ENCODE data around the gene ADAMTSL4.

ADAMTSL4 gene

DNA sequence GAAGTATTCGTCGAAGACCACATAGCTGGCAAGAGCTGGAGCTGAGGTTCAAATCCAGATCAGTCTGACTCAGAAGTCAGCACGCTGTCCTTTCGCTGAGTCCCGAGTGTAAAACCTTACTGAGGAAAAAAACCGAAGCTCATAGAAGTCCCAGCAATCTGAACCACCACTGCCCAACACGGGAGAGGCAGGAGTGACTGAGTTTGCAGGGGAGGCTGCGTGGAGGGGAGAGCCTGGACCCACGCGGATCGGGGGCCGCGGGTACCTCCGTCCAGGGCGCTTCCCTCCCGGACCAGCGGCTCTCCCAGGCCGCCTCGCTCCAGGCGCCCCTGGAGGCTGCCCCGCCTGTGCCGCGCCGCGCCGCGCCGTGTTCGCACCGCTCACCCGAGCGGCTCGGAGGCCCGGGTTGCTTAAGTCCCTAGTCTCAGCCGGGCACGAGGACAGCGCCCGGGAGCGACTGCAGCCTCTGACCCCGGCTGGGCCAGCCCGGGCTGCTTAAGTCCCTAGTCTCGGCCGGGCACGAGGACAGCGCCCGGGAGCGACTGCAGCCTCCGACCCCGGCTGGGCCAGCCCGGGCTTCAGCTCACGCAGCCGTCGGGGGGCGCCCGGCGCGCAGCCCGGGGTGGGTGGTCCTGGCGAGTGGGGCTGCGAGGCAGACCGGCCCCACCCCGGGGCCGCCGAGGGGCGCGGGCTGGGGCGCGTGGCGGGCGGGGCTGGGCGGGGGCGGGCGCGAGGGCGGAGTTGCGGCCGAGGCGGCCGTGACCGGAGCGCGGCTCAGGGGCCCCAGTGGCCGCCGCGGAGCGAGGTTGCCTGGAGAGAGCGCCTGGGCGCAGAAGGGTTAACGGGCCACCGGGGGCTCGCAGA is at the start of gene ADAMTSL4:
TSS of gene ADAMTSL4 (plus strand) at position 777 of the 864 bp plus-strand sequence. CDS start 2,881 bp downstream, outside the sequence.
- peak; percentile 15 for DNase-seq

DNA sequence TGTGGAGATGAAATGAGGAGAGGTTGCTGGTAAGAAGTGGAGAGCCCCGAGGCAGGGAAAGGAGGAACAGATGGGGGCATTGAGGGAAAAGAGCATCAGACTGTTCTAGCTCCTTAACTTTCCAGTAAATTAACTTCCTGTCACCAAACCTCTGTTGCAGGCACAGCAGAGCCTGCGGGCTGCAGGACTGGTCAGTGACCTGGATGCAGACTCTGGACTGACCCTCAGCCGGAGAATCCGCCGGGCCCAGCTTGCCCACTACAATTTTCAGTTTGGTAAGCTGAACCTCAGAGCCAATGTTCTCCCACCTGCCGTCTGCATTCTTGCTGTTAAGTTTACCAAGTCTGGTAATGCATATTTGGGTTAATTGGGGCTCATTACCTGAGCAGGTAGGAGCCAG is 43.8 kb upstream of the ADAMTSL4 start:
- no peak for DNase-seq

DNA sequence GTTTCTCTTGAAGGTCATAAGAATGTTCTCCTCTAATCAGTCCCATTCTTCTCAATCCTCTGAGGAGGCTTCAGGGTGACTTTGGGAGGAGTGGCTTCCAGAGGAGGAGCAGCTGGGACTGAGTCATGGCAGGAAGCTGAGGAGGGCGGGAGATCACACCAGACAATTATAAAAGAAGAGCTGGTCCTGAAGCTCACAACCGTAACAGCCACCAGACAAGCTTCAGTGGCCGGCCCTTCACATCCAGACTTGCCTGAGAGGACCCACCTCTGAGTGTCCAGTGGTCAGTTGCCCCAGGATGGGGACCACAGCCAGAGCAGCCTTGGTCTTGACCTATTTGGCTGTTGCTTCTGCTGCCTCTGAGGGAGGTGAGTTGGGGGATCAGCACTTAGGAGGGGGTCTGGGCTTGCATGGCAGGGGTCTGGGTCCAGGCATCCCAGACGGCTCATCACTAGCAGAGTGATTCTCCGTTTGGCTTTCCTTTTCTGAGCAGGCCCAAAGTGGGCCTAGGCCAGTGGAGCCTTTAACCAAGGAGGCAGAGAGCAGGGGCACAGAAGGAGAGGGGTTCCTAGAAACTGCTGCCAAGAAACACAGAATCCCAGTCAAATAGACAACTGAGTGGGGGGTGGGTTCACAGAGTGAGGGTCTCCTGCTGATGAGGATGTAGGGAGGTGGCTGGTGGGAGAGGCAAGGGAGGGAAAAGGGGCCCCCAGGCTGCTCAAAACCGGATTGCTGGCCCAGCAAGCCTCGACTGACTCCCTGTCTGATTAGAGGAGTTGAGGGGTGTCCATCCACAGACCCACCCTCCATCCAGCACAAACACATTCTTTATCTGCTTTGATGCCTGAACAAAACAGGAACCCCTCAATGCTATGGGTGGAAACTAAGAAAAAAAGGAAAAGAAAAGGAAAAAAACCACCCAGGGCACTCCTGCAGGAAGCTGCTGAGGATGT is 41.0 kb upstream of the ADAMTSL4 start, which contains the start of gene ECM1:
TSS of gene ECM1 (plus strand) at position 198 of the 953 bp plus-strand sequence. CDS start at position 299, 101 bp downstream.
- DNase-seq, result no peak

DNA sequence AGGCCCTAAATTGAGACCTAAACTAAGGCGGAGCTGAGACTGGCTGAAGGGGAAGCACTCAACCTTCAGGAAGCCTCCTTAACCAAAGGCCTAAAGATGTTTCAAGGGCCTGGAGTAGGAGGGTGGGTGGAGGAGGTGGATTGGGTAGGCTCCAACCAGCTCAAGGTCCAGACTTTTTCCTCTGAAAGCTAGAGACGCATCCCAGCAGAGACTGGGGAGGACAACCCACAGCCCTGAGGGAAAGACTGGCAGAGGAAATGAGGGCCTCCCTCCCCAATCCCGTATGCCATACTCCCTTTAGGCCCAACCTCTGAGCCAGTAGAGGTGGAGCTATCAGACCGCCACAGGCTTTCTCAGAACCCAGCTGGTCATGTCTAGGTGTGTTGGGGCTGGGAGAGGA is 40.2 kb upstream of the ADAMTSL4 start:
- no peak for DNase-seq

DNA sequence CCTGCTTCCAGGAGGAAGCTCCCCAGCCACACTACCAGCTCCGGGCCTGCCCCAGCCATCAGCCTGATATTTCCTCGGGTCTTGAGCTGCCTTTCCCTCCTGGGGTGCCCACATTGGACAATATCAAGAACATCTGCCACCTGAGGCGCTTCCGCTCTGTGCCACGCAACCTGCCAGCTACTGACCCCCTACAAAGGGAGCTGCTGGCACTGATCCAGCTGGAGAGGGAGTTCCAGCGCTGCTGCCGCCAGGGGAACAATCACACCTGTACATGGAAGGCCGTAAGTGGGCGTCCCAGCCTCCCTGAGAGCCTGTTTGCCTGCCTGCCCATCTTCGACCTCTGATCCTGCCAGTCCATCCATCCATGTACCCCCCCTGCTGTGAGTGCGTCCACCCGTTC is 37.7 kb upstream of the ADAMTSL4 start:
- DNase-seq, result peak; percentile 44

DNA sequence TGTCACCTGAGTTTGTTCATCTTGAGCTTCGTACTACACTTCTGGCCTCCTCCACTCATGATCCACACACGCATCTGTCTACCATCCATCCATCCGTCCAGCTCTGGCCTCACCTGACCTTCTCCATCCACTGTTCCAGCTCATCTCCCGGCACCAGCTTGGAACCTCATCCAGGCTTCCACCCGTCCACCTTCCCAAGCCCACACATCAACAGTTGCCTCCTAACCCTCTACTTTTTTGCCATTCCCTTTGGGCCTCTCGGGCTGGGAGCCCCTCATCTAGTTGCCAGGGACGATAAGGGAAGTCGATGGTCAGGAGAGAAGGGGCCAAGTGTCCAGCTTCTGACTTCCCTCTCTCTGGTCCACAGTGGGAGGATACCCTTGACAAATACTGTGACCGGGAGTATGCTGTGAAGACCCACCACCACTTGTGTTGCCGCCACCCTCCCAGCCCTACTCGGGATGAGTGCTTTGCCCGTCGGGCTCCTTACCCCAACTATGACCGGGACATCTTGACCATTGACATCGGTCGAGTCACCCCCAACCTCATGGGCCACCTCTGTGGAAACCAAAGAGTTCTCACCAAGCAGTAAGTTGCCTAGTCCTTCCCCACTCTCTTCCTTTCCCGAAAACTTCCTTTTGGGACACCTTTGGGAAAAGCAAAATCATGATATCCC is 37.1 kb upstream of the ADAMTSL4 start:
- no peak for DNase-seq

DNA sequence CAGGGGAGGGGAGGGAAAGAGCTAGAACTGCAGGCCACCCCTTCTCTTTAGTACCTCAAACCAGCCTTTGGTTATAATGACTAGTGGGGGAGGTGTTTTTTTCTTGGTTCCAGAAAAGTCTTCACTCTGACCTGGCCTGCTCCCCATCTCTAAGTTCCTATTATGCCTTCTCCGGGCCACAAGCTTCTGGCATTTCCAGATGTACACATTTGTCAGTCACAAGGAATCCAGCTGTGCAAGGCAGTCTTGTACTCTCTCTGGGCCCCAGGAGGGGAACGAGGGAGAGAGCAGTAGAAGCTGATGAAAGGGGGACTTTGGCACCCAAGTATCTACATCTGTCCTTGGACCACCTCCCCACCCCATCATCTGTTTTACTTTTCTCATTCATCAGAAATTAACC is 36.4 kb upstream of the ADAMTSL4 start:
- no peak for DNase-seq

DNA sequence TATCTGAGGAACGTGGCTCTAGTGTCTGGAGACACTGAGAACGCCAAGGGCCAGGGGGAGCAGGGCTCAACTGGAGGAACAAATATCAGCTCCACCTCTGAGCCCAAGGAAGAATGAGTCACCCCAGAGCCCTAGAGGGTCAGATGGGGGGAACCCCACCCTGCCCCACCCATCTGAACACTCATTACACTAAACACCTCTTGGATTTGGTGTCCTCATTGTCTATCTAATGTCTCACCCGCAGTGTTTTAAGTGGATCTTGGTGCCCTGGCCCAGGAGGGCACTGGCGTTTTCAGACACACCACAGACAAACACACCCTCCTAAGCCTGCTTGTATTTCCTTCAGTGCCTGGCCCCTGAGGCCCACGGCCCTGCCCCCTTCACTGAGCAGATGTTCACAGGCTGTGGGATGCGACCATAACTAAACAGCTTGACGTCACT is 35.8 kb upstream of the ADAMTSL4 start:
- DNase-seq, result no peak

DNA sequence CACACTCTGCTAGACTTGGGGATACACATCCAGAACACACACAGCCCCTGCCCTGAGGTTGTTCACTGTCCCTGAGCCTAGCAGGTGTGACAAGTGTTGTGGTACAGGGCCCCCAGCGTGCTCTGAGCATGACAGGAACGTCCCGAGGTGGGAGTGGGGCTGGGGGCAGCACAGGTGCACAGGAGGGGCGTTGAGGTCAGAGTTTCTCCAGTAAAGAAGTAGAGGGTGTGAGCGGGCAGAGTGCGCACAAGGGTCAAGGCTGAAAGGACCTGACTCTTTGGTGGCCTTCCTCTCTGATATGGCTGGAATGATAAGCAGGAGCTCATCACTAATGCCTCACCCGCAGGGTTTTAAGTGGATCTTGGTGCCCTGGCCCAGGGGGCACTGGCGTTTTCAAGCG is 34.9 kb upstream of the ADAMTSL4 start:
- DNase-seq, result no peak

DNA sequence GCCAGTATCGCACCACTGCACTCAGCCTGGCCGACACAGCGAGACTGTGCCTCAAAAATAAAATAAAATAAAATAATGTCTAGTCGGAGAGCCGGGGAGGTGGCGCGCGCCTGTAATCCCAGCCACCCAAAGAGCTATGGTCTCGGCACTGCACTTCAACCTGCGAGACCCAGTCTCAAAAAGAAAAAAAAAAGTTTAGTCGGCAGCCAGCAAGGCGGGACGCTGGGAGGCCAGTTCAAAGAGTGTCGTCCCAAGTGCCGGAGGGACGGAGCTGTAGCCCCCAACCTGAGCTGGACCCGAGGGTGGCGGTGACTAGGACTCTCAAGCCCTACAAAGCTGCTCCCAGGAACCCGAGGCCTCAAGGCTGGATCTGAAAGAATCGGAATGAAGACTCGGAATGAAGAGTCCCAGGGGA is 34.3 kb upstream of the ADAMTSL4 start:
- DNase-seq, result no peak

DNA sequence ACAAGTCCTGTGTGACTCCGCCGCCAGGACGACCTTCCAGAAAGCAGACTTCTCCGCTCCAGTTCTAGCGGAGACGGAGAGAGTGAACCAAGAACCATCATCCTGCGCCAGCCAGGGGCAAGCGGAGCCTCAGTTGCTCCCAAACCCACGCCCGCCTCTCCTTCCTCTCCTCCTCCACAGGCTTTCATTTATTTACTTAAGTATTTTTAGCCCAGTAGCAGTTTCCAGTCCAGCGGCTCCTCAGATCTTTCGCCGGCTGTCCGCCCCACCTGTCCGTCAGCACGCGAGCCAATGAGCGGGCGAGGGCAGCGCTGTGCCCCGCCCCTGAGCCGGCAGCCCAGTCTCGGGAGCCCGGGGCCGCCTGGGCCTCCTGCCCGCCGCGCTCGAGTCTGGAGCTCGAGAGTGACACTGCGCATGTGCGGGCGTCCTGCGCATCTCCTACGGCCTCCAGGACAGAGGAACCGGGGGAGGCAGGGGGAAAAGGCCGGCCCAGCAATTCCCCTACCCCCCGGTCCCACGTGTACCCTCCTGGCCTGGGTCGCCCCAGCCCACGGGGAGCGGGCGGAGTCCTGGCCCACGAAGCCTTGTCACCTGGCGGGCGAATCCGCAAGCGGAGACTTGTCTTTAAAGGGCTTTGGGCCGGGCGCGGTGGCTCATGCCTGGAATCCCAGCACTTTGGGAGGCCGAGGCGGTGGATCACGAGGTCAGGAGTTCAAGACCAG is 33.7 kb upstream of the ADAMTSL4 start, which contains the start of gene FALEC:
TSS of gene FALEC (plus strand) at position 425 of the 722 bp plus-strand sequence.
- peak; percentile 85 for DNase-seq

DNA sequence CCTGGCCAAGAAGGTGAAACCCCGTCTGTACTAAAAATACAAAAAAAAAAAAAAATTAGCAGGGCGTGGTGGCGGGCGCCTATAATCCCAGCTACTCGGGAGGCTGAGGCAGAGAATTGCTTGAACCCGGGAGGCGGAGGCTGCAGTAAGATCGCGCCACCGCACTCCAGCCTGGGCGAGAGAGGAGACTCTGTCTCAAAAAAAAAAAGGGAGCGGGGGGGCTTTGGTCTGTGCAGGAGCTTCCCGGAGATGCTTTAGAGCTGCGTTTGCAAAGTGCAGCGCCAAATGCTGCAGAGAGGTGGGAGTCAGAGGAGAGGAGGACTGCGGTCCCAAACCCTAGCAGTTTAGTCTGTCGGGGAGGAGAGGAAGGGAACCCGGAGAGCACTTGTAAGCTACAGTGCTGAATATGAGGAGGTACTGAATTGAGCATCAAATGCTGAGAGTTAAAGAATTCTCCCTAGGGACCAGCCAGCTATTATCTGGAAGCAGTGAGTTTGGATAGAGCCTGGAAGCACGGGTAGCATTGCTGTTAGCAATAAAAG is 33.1 kb upstream of the ADAMTSL4 start:
- DNase-seq, result peak; percentile 54

DNA sequence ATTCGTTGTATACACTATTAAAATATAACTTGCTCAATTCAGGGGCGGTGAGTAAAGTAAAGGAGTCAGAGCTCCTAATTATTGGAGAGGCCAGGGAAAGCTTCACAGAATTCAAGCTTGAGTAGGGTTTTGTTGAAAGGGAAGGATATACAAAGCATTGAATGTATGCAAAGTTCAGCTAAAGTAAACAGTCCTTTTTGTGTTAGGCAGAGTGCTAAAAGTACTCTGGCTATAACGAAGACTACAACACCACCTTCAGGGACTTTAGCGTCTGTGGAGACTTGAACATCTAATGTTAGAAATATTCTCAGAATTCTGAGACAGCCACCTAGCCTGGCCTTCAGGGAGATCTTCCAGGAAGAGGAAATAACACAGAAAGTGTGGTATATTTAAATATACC is 32.6 kb upstream of the ADAMTSL4 start:
- DNase-seq, result peak; percentile 54

DNA sequence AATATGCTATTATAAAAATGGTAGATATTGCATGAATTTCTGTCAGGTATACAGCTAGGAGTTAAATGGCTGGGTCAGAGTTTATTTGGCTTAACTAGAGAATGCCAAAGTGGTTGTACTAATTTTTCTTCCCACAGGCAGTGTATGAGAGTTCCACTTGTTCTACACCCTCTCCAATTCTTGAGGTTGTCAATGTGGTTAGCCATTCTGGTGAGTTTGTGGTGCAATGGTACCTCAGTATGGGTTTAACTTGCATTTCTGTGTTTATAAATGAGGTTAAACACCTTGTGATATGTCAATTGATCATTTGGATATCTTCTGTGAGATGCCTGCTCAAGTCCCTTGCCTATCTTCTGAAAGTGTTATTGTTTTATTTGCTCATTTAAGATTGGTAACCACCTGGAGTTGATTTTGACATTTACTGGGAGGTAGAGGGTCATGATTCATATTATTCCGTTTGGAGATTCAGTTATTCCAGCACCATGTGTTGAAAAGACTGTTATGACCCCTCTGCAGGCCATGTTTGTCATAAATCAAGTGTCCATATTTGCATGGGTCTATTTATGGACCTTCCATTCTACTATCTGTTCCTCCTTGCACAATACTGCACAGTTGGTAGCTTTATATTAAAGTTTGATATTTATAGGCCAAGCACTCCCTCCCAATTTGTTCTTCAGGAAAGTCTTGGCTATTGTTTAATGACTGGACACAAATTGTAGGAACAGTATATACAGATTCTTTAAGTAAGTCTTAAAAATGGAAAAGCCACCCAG is 27.8 kb upstream of the ADAMTSL4 start:
- DNase-seq, result no peak

DNA sequence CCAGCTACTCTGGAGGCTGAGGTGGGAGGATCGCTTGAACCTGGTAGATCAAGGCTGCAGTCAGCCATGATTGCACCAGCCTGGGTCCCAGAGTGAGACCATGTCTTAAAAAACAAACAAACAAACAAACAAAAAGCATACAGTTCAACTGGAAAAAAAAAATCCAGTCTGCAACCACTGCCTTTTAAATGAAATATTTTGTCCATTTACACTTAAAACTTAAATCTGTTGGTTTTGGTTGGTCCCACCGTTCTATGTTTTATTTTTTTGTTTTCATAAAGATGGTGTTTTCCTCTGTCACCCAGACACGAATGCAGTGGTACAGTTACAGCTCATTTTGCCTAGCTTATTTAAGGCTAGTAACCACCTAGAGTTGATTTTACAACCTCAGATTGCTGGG is 23.9 kb upstream of the ADAMTSL4 start:
- no peak for DNase-seq

DNA sequence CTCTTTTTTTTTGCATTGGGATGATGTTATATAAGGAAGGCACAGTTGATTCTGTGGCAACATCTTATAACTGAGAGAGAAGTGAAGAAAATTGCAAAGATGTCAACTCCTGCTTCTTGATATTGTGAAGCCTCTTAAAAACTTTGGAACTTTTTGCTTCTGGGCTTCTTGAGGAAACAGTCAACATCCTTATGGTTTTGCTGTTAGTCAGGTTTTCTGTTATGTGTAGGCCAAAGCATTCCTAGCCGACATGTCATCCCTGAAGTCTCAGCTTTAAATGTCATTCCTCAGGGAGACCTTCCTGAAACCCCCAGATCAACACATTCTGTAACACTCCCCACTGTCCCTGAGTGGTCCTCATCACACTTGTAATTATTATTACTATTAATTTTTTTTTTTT is 21.0 kb upstream of the ADAMTSL4 start:
- no peak for DNase-seq

DNA sequence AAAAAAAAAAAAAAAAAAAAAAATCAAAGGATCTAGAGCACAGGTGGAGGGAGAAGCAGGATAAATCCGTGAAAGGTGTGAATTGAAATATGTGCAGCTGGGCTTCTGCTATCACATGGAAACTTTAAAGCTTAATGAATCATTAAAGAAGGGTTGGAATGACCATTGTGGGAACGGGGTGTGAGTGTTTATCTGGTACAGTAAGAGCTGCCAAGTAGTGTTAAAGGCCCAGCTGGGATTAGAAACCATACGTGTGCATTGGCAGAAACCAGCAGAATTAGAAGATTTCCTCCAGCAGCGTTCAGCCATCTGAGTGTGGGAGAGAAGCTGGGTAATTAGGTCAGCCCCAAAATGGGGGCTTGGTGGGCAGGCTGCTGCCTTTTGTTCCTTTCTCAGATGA is 20.2 kb upstream of the ADAMTSL4 start:
- DNase-seq, result no peak

DNA sequence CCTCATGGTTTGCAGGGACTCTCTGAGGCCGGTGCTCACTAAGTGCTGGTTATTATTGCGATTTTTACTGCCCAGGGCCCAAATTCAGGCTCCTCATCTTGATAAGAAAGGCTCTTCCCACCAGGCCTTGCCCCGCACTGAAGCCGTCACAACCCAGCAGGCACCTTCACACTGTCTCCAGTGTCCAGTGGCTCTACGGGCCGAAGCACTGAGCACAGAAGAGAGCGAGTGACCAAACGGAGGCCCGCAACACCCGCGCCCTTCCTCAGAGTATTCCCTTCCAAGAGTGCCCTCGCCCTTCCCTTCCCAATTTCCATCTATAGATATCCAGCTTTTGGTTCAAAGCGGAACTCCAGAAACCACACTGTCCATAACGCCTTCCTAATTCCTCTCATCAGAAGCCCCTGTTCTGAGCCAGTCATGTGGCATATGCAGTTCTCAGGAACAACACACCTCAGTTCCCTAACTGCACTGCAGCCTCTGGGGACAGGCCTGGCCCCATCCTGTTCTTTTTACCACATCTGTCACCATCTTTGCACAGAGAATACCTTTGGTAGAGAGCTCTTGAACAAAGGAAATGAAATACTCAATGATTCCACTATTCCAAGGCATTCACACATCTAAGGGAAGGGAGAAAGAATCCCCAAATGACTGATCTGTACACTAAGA is 18.6 kb upstream of the ADAMTSL4 start:
- DNase-seq, result no peak

DNA sequence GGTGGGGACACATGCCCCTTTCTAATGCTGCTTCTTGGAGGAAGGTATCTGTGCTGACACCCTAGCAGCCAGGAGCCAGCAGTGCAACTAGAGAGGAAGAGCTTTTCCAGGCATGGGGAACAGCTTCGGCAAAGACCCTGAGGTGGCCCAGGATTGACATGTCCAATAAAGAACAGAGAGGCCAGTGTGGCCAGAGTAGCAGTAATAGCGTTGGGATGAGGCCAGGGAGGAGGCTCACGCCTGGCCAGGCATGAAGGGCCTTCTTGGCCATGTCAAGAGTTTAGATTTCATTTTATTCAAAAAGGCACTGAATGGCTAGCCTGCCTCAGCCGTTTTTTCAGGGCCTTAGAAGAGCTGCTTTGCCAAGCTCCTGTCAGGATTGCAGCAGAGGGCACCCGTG is 16.3 kb upstream of the ADAMTSL4 start:
- no peak for DNase-seq

DNA sequence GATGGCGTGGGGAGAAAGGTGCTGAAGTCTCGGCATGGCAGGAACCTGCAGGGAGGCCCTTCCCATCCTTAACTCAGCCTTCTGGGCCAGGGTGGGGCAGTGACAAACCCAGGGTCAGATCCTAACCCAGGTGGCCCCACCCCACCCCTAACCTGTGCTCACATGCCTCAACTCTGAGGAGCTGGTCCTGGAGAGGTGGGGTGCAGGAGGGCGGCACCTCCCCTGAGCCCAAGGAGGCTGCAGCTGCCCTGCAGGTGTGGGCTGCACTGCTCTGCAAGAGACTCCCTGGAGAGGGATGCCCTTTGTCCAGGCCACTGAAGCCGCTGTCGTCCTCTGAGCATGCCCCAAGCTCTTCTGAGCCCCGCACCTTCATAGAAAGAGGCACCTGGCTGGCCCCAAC is 15.2 kb upstream of the ADAMTSL4 start:
- DNase-seq, result no peak
